ENCODE results near the gene C19orf67.

The C19orf67 gene

GRCh38 chr19:14119644-14120496 is 34.3 kb upstream of the C19orf67 start:
- H3K27ac Mint-ChIP-seq = no peak overlapping the region
- TF ChIP-seq, protein P1, sequence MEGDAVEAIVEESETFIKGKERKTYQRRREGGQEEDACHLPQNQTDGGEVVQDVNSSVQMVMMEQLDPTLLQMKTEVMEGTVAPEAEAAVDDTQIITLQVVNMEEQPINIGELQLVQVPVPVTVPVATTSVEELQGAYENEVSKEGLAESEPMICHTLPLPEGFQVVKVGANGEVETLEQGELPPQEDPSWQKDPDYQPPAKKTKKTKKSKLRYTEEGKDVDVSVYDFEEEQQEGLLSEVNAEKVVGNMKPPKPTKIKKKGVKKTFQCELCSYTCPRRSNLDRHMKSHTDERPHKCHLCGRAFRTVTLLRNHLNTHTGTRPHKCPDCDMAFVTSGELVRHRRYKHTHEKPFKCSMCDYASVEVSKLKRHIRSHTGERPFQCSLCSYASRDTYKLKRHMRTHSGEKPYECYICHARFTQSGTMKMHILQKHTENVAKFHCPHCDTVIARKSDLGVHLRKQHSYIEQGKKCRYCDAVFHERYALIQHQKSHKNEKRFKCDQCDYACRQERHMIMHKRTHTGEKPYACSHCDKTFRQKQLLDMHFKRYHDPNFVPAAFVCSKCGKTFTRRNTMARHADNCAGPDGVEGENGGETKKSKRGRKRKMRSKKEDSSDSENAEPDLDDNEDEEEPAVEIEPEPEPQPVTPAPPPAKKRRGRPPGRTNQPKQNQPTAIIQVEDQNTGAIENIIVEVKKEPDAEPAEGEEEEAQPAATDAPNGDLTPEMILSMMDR (IDR thresholded peaks at IDR 0.05) = no peak
- no peak for DNase-seq
- no peaks in the 10 kb centered on the region for H3K9me3 Mint-ChIP-seq
- H3K4me1 Mint-ChIP-seq = peaks cover 41% of the 10 kb centered on the region
- no peak overlapping the region for H3K4me3 Mint-ChIP-seq
- H3K36me3 Mint-ChIP-seq (ENCODE audit: low read depth) = peaks cover 15% of the 10 kb centered on the region
- H3K27me3 Mint-ChIP-seq (ENCODE audit: low read depth, poor library complexity) = peaks cover 2% of the 10 kb centered on the region

DNA sequence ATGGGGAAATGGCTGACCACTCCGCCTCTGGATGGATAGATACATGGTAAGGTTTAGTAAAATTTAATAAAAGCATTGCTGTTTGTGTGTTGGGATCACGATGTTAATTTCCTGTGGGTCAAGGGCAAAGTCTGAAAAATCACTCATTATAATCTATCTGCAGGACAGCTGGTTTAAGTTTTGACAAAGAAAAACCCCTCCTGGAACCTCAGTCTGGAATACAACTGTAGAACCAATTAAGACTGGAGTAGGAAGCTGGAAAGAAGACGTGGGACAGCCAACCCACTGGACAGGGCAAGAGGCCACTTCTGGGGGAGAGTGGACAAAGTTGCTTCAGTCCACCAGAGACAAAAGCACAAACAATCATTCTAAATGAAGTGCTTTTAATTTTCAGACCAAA is 33.6 kb upstream of the C19orf67 start:
- no peaks in the 10 kb centered on the region for H3K9me3 Mint-ChIP-seq
- H3K4me3 Mint-ChIP-seq = peak overlapping the region; percentile 88
- peak overlapping the region; percentile 100 for H3K27ac Mint-ChIP-seq
- peaks cover 2% of the 10 kb centered on the region for H3K27me3 Mint-ChIP-seq (ENCODE audit: low read depth, poor library complexity)
- peaks cover 45% of the 10 kb centered on the region for H3K4me1 Mint-ChIP-seq
- H3K36me3 Mint-ChIP-seq (ENCODE audit: low read depth) = peaks cover 9% of the 10 kb centered on the region
- no peak for DNase-seq
- TF ChIP-seq, protein P1 (IDR thresholded peaks at IDR 0.05) = no peak

- Mint-ChIP-seq H3K4me1 (peaks cover 52% of the 10 kb centered on the region), H3K4me3 (peak overlapping the region; percentile 88), H3K27me3 (ENCODE audit: low read depth, poor library complexity) (peaks cover 2% of the 10 kb centered on the region), H3K27ac (peak overlapping the region; percentile 100), H3K36me3 (ENCODE audit: low read depth) (peaks cover 9% of the 10 kb centered on the region), H3K9me3 (no peaks in the 10 kb centered on the region)
- TF ChIP-seq, protein P1 (IDR thresholded peaks at IDR 0.05) = no peak
- no peak for DNase-seq
These were observed 32.8 kb upstream of the C19orf67 start for GRCh38 chr19:14118165-14119051.

DNA sequence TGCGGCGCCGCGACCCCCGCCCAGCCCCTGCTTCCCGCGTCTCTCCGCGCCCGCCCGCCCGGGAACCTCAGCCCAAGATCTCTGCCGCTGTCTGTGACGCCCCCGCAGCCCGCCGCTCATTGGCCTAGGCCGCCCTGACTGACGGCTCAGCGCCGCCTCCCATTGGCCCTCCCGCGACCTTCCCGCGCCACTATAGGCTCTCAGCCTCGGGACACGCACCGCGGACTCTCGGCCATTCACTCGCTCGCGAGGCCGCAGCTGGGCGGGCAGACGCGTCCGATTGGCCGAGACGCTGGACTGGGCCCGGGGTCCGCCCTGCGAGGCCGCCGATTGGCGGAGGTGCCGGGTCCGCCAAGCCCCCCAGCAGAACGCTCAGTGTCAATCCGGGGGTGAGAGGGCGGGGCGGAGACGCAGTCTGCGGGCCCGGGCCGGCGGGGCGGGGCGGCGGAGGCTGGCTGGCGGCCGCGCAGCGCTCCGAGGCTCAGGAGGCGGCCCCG is 32.1 kb upstream of the C19orf67 start, which contains the start of gene PRKACA:
PRKACA (minus strand) TSS at position 95 of the 497 bp plus-strand sequence. CDS start 215 bp downstream, outside the sequence.
- Mint-ChIP-seq H3K4me3 (peak within 1 kb of the TSS; percentile 93), H3K36me3 (ENCODE audit: low read depth) (peaks cover 4% of the 10 kb centered on the region), H3K9me3 (no peaks in the 10 kb centered on the region), H3K4me1 (peaks cover 54% of the 10 kb centered on the region), H3K27ac (peak within 1 kb of the TSS; percentile 100), H3K27me3 (ENCODE audit: low read depth, poor library complexity) (peaks cover 2% of the 10 kb centered on the region)
- TF ChIP-seq, protein P1 (IDR thresholded peaks at IDR 0.05) = no peak
- peak; percentile 97 for DNase-seq

- no peaks in the 10 kb centered on the region for H3K9me3 Mint-ChIP-seq
- H3K36me3 Mint-ChIP-seq (ENCODE audit: low read depth) = no peaks in the 10 kb centered on the region
- peaks cover 60% of the 10 kb centered on the region for H3K4me1 Mint-ChIP-seq
- DNase-seq = no peak
- H3K27ac Mint-ChIP-seq = peak overlapping the region; percentile 89
- peak overlapping the region; percentile 93 for H3K4me3 Mint-ChIP-seq
- peaks cover 2% of the 10 kb centered on the region for H3K27me3 Mint-ChIP-seq (ENCODE audit: low read depth, poor library complexity)
- TF ChIP-seq, protein P1 (IDR thresholded peaks at IDR 0.05) = no peak
These were observed 31.5 kb upstream of the C19orf67 start for GRCh38 chr19:14116918-14117578.

Data from nephron progenitor cell (in vitro differentiated cells).